K562 (cell line): ENCODE measurements around the gene TMED7. TPM values are rescaled to one million over a fixed set of nuclear protein-coding genes. Genes with fewer than 3 reads are reported as not detected.

Experiments used
- CHD7 ChIP-seq: fragments of 200-600 bp; sonication (generic); IDR thresholded peaks from one replicate; pipeline ENCODE4 v1.6.1; 2012; ENCODE audit warnings: mild to moderate bottlenecking, low read depth, low read length, inconsistent platforms
- NFRKB ChIP-seq: fragments of 450-650 bp; IDR thresholded peaks from 2 replicates; pipeline ENCODE4 v1.6.1; 2016; ENCODE audit warnings: low read depth
- PCBP2 ChIP-seq: fragments of 200-400 bp; formaldehyde crosslinking; IDR thresholded peaks from 2 replicates; pipeline ENCODE4 v1.6.1; 2018; ENCODE audit warnings: low read length, low read depth, mild to moderate bottlenecking, moderate library complexity; ENCODE audit not compliant: poor library complexity, severe bottlenecking
- RCOR1 ChIP-seq, 2 experiments: IDR thresholded peaks; 2 replicates each; pipeline ENCODE4 v1.6.1; 2012; ENCODE audit warnings: low read depth in 2 of 2, low read length in 2 of 2, borderline replicate concordance in 1 of 2, improper control_type of control experiment in 1 of 2
- SRSF9 ChIP-seq: fragments of 200-400 bp; formaldehyde crosslinking; IDR thresholded peaks from 2 replicates; pipeline ENCODE4 v1.6.1; 2017; ENCODE audit warnings: low read depth, low read length, borderline replicate concordance
- ZBTB17 ChIP-seq: fragments of 450-650 bp; formaldehyde crosslinking; IDR thresholded peaks from 2 replicates; pipeline ENCODE4 v1.4.0; 2020; ENCODE audit warnings: mild to moderate bottlenecking
- polyA plus RNA-seq, 8 experiments: library from polyadenylated mRNA; depleted of rRNA in 4 of 8; stranded (reverse) in 5 of 8; unstranded in 3 of 8; fragments of >200 nt; fragmentation: Nextera tagmentation in 2 of 8; fragmentation: Illumina TruSeq in 1 of 8; extraction: Ambion mirVana in 2 of 8; extraction: Trizol in 1 of 8; gene quantifications; 2 replicates each; pipeline versions ENCODE4 v1.2.1 to v1.2.3, GENCODE V29; 2011 to 2014; ENCODE audit warnings: inconsistent platforms in 1 of 8, missing spikeins in 1 of 8
- total RNA-seq, 7 experiments: library from RNA; depleted of rRNA in 6 of 7; stranded (reverse); fragments of >200 nt in 6 of 7; fragmentation: Illumina TruSeq in 2 of 7; extraction: Trizol in 2 of 7; gene quantifications; 2 replicates each; pipeline versions ENCODE4 v1.2.1 to v1.2.3, GENCODE V29; 2011 to 2021; ENCODE audit warnings: low replicate concordance in 1 of 7

TMED7 gene
- total and polyA plus RNA-seq, 9 of the 15 experiments (the other 6 are each of a cell fraction or from before 2014, with no cell fraction given), result 15.9 to 93.4 (median 41.7) TPM

GRCh38 chr5:115577741-115578140 lies 48.1 kb downstream of the TMED7 start (continued):
- no peak for TF ChIP-seq CHD7
- no peak for TF ChIP-seq PCBP2
- no peak for TF ChIP-seq NFRKB
- no peak for TF ChIP-seq RCOR1 (IDR thresholded peaks at IDR 0.05; ENCODE audit: borderline replicate concordance in 1 of 2, low read depth in 2 of 2, low read length in 2 of 2)
- TF ChIP-seq SRSF9, result no peak
- no peak for TF ChIP-seq ZBTB17 (CRISPR knock-in tag)
- TF ChIP-seq, all 486 proteins: peak for 0
